GM23248 (cell line): ENCODE measurements around the gene LIN7A. TPM values are rescaled to one million over a fixed set of nuclear protein-coding genes. Genes with fewer than 3 reads are reported as not detected.
"Not testable (repeated sequence)": the region's sequence is repeated elsewhere in the genome, so short reads cannot be mapped to it uniquely, and the experiment has no call there.

Experiments
- DNase-seq: peaks from one replicate; pipeline ENCODE4 v3.0.0-alpha.2; 2015
- H2AFZ ChIP-seq: fragments of 200-600 bp; sonication (generic); 2 replicates; pipeline ENCODE4 v1.6.1; 2016; ENCODE audit warnings: antibody characterized with exemption
- H3F3A ChIP-seq: fragments of 200-600 bp; sonication (generic); 2 replicates; pipeline ENCODE4 v1.6.1; 2016; ENCODE audit warnings: mild to moderate bottlenecking, antibody characterized with exemption, mixed run types; ENCODE audit not compliant: insufficient read depth
- H3K27ac ChIP-seq: fragments of 200-600 bp; sonication (generic); 2 replicates; pipeline ENCODE4 v1.5.1; 2016; ENCODE audit warnings: mild to moderate bottlenecking
- H3K27me3 ChIP-seq: fragments of 200-600 bp; sonication (generic); replicated peaks from 2 replicates; pipeline ENCODE4 v1.6.1; 2016; ENCODE audit warnings: mild to moderate bottlenecking; ENCODE audit not compliant: insufficient read depth
- H3K36me3 ChIP-seq: fragments of 200-600 bp; sonication (generic); 2 replicates; pipeline ENCODE4 v1.6.1; 2016; ENCODE audit warnings: low read depth, mild to moderate bottlenecking
- H3K4me1 ChIP-seq: fragments of 200-600 bp; sonication (generic); 2 replicates; pipeline ENCODE4 v1.6.1; 2016; ENCODE audit warnings: mild to moderate bottlenecking; ENCODE audit not compliant: insufficient read depth
- H3K4me2 ChIP-seq: fragments of 200-600 bp; sonication (generic); one replicate; pipeline ENCODE4 v1.6.1; 2016; ENCODE audit warnings: mild to moderate bottlenecking; ENCODE audit not compliant: unreplicated experiment
- H3K4me3 ChIP-seq: fragments of 200-600 bp; sonication (generic); 2 replicates; pipeline ENCODE4 v1.5.1; 2016; ENCODE audit warnings: mild to moderate bottlenecking
- H3K79me2 ChIP-seq: fragments of 200-600 bp; sonication (generic); 2 replicates; pipeline ENCODE4 v1.6.1; 2016; ENCODE audit warnings: mild to moderate bottlenecking; ENCODE audit not compliant: insufficient read depth
- H3K9ac ChIP-seq: fragments of 200-600 bp; sonication (generic); 2 replicates; pipeline ENCODE4 v1.6.1; 2016; ENCODE audit warnings: mild to moderate bottlenecking
- H3K9me2 ChIP-seq: fragments of 200-600 bp; sonication (generic); 2 replicates; pipeline ENCODE4 v1.6.1; 2016; ENCODE audit warnings: mixed run types, mild to moderate bottlenecking, moderate library complexity; ENCODE audit not compliant: insufficient read depth
- H3K9me3 ChIP-seq: fragments of 200-600 bp; sonication (generic); one replicate; pipeline ENCODE4 v1.6.1; 2017; ENCODE audit warnings: low read depth
- H4K20me1 ChIP-seq: fragments of 200-600 bp; sonication (generic); 2 replicates; pipeline ENCODE4 v1.6.0; 2016; ENCODE audit not compliant: insufficient read depth
- EZH2 ChIP-seq: fragments of 200-600 bp; sonication (generic); IDR thresholded peaks from 2 replicates; pipeline ENCODE4 v1.6.1; 2018; ENCODE audit warnings: antibody characterized with exemption, mild to moderate bottlenecking; ENCODE audit not compliant: insufficient read depth, poor library complexity, severe bottlenecking
- EZH2phosphoT487 ChIP-seq: fragments of 200-600 bp; sonication (generic); IDR thresholded peaks from 2 replicates; pipeline ENCODE4 v1.6.1; 2018; ENCODE audit warnings: antibody characterized with exemption, moderate library complexity, mild to moderate bottlenecking, low read depth; ENCODE audit not compliant: insufficient read depth
- WGBS, 2 experiments: methylation state at CpG; one replicate each; pipeline ENCODE4 v1.1.6; 2015 to 2017; ENCODE audit warnings: low lambda C conversion rate in 2 of 2, low coverage in 1 of 2; ENCODE audit errors: missing lambda C conversion rate in 2 of 2; 5-methylcytosine and 5-hydroxymethylcytosine counted together
- in situ Hi-C: fragments of 300-500 bp; cut with MboI; formaldehyde crosslinking; loops from 2 replicates; pipeline ENCODE4 v1.15.0; 2020
- polyA plus RNA-seq: library from polyadenylated mRNA; unstranded; fragments of >200 nt; fragmentation: Nextera tagmentation; extraction: Ambion mirVana; gene quantifications from 2 replicates; pipeline ENCODE4 v1.2.1, GENCODE V29; 2016
- total RNA-seq: library from RNA; depleted of rRNA; stranded (reverse); fragments of >200 nt; shearing (Covaris generic); gene quantifications from 2 replicates; pipeline ENCODE4 v1.2.3, GENCODE V29; 2014

LIN7A gene
- total and polyA plus RNA-seq, 2 experiments from 2014 or later: 1.5 to 1.6 TPM

GRCh38 chr12:80892597-80893445 lies 44.9 kb downstream of the LIN7A start:
- no peak overlapping the region for H3K27ac ChIP-seq
- H3K27me3 ChIP-seq: no peaks in the 10 kb centered on the region
- H3K4me1 ChIP-seq: peaks cover 11% of the 10 kb centered on the region
- 0 out of 2 replicates have a peak, but pooled peaks cover 13% of the 10 kb centered on the region for H3F3A ChIP-seq
- in situ Hi-C loops: no loop called here
- 37 to 41% methylated on average over 7 of the region's 7 CpGs for WGBS, 2 experiments
- DNase-seq: peak; percentile 58
- TF ChIP-seq EZH2: no peak
- TF ChIP-seq EZH2phosphoT487: no peak
- H2AFZ ChIP-seq: no peak overlapping the region
- H3K4me2 ChIP-seq: peak overlapping the region; percentile 64
- H3K36me3 ChIP-seq: no peaks in the 10 kb centered on the region
- no peaks in the 10 kb centered on the region for H3K9me3 ChIP-seq
- H3K79me2 ChIP-seq: no peaks in the 10 kb centered on the region
- no peaks in the 10 kb centered on the region for H4K20me1 ChIP-seq
- no peaks in the 10 kb centered on the region for H3K9me2 ChIP-seq
- no peak overlapping the region for H3K9ac ChIP-seq
- no peak overlapping the region for H3K4me3 ChIP-seq

- H3K9me3 ChIP-seq: no peaks in the 10 kb centered on the region
- no peak overlapping the region for H3K9ac ChIP-seq
- in situ Hi-C loops: no loop called here
- no peak for TF ChIP-seq EZH2phosphoT487
- no peak for TF ChIP-seq EZH2
- H3K4me2 ChIP-seq: no peak overlapping the region
- no peaks in the 10 kb centered on the region for H3K4me1 ChIP-seq
- no peaks in the 10 kb centered on the region for H3K79me2 ChIP-seq
- 41 to 63% methylated on average over 1 of the region's 1 CpG for WGBS, 2 experiments
- H4K20me1 ChIP-seq: no peaks in the 10 kb centered on the region
- no peak overlapping the region for H3K27ac ChIP-seq
- no peak overlapping the region for H2AFZ ChIP-seq
- no peaks in the 10 kb centered on the region for H3K9me2 ChIP-seq
- no peaks in the 10 kb centered on the region for H3K36me3 ChIP-seq
- no peaks in the 10 kb centered on the region for H3F3A ChIP-seq
- H3K4me3 ChIP-seq: no peak overlapping the region
- H3K27me3 ChIP-seq: no peaks in the 10 kb centered on the region
- no peak for DNase-seq
These were observed 53.1 kb downstream of the LIN7A start for GRCh38 chr12:80884651-80885050.

GRCh38 chr12:80881106-80881505 lies 56.6 kb downstream of the LIN7A start:
- in situ Hi-C loops: no loop called here
- Histone ChIP-seq H3K9me2 (no peaks in the 10 kb centered on the region), H3K9ac (no peak overlapping the region), H2AFZ (no peak overlapping the region), H3K4me3 (no peak overlapping the region), H3K4me2 (no peak overlapping the region), H3K36me3 (no peaks in the 10 kb centered on the region), H3K4me1 (peaks cover 10% of the 10 kb centered on the region), H3K9me3 (no peaks in the 10 kb centered on the region), H4K20me1 (no peaks in the 10 kb centered on the region), H3K27me3 (no peaks in the 10 kb centered on the region), H3K27ac (no peak overlapping the region), H3F3A (peaks cover 5% of the 10 kb centered on the region; the same call in 1 of the 2 replicates), H3K79me2 (no peaks in the 10 kb centered on the region)
- TF ChIP-seq EZH2: no peak
- TF ChIP-seq EZH2phosphoT487: no peak
- no peak for DNase-seq

GRCh38 chr12:80878452-80878851 lies 59.3 kb downstream of the LIN7A start:
- H3K27me3 ChIP-seq, H3K27ac ChIP-seq, H3K4me1 ChIP-seq, H3K79me2 ChIP-seq, H4K20me1 ChIP-seq, H3K4me2 ChIP-seq, H3F3A ChIP-seq, H3K9me3 ChIP-seq, H3K36me3 ChIP-seq, H3K4me3 ChIP-seq, H3K9me2 ChIP-seq, DNase-seq, in situ Hi-C loops, H2AFZ ChIP-seq, H3K9ac ChIP-seq: not testable (repeated sequence)
- 74% methylated on average over 8 of the region's 8 CpGs for WGBS, 2 experiments
